GM12878 (cell line): Measurements from ENCODE around the gene RSPH10B2. TPM values are rescaled to one million over a fixed set of nuclear protein-coding genes. Genes with fewer than 3 reads are reported as not detected.

ENCODE experiments used
- ASH2L ChIP-seq: fragments of 300-600, 200-600 bp; sonication (generic); IDR thresholded peaks from 2 replicates; pipeline ENCODE4 v1.6.1; 2017; ENCODE audit warnings: low read depth, mild to moderate bottlenecking, borderline replicate concordance
- BACH1 ChIP-seq: fragments of 450-650 bp; IDR thresholded peaks from 2 replicates; pipeline ENCODE4 v1.6.1; 2017; ENCODE audit warnings: mild to moderate bottlenecking, borderline replicate concordance
- CEBPB ChIP-seq, 2 experiments: fragments of 150-350 bp in 1 of 2; IDR thresholded peaks; 2 replicates each; pipeline ENCODE4 v1.6.1; 2012 to 2014; ENCODE audit warnings: low read depth in 2 of 2, low read length in 2 of 2, borderline replicate concordance in 1 of 2, inconsistent platforms in 1 of 2
- EP300 ChIP-seq, 2 experiments: fragments of 150-350 bp in 1 of 2; IDR thresholded peaks; 2 replicates each; pipeline ENCODE4 v1.6.1; 2011 to 2012; ENCODE audit warnings: low read depth in 2 of 2, low read length in 2 of 2, borderline replicate concordance in 1 of 2, improper control_type of control experiment in 1 of 2, inconsistent platforms in 1 of 2; ENCODE audit not compliant: control insufficient read depth in 1 of 2
- ETV6 ChIP-seq, 2 experiments: fragments of 450-650 bp in 1 of 2; IDR thresholded peaks in 1 of 2; conservative IDR thresholded peaks in 1 of 2; 2 replicates each; pipeline ENCODE4 v1.6.1; 2014; ENCODE audit warnings: antibody characterized with exemption in 1 of 2, borderline replicate concordance in 1 of 2, low read depth in 1 of 2, mild to moderate bottlenecking in 1 of 2, moderate library complexity in 1 of 2
- FOS ChIP-seq: IDR thresholded peaks from 3 replicates; pipeline ENCODE4 v1.6.1; 2011; ENCODE audit warnings: borderline replicate concordance; ENCODE audit not compliant: insufficient read length; ENCODE audit errors: extremely low read depth
- HDAC6 ChIP-seq: fragments of 200-600 bp; sonication (generic); IDR thresholded peaks from one replicate; pipeline ENCODE4 v1.8.0; 2017; ENCODE audit warnings: antibody characterized with exemption; ENCODE audit not compliant: unreplicated experiment
- JUNB ChIP-seq: IDR thresholded peaks from 2 replicates; pipeline ENCODE4 v1.6.1; 2016; ENCODE audit warnings: antibody characterized with exemption, mild to moderate bottlenecking
- MTA3 ChIP-seq: IDR thresholded peaks from 2 replicates; pipeline ENCODE4 v1.6.1; 2012; ENCODE audit warnings: low read length, inconsistent platforms, borderline replicate concordance
- MXI1 ChIP-seq: fragments of 150-350 bp; IDR thresholded peaks from 2 replicates; pipeline ENCODE4 v1.6.1; 2011; ENCODE audit warnings: low read depth, mild to moderate bottlenecking, inconsistent platforms, low read length, improper control_type of control experiment
- NR2F1 ChIP-seq: fragments of 450-650 bp; conservative IDR thresholded peaks from 2 replicates; pipeline ENCODE4 v1.6.1; 2017; ENCODE audit warnings: mild to moderate bottlenecking
- NRF1 ChIP-seq: conservative IDR thresholded peaks from 2 replicates; pipeline ENCODE4 v1.6.1; 2011; ENCODE audit warnings: mild to moderate bottlenecking, low read depth, low read length, improper control_type of control experiment
- POLR2A ChIP-seq: IDR thresholded peaks from 2 replicates; pipeline ENCODE4 v1.6.1; 2011; ENCODE audit warnings: low read depth, mild to moderate bottlenecking, low read length
- POLR2AphosphoS5 ChIP-seq: IDR thresholded peaks from 2 replicates; pipeline ENCODE4 v1.6.1; 2011; ENCODE audit warnings: mild to moderate bottlenecking, low read length, inconsistent platforms
- POU2F2 ChIP-seq: IDR thresholded peaks from 3 replicates; pipeline ENCODE4 v1.6.1; 2011; ENCODE audit warnings: low read depth, mild to moderate bottlenecking, low read length, borderline replicate concordance
- RBBP5 ChIP-seq: fragments of 200-600 bp; sonication (generic); conservative IDR thresholded peaks from 2 replicates; pipeline ENCODE4 v1.6.1; 2016
- RELA ChIP-seq: fragments of 450-650 bp; IDR thresholded peaks from 2 replicates; pipeline ENCODE4 v1.8.0; 2014; ENCODE audit warnings: borderline replicate concordance; ENCODE audit not compliant: partially characterized antibody
- SMARCA5 ChIP-seq: fragments of 450-650 bp; IDR thresholded peaks from 2 replicates; pipeline ENCODE4 v1.6.1; 2017; ENCODE audit warnings: mild to moderate bottlenecking
- TAF1 ChIP-seq: IDR thresholded peaks from 2 replicates; pipeline ENCODE4 v1.6.1; 2011; ENCODE audit warnings: mild to moderate bottlenecking, low read depth, low read length, borderline replicate concordance
- TBL1XR1 ChIP-seq: IDR thresholded peaks from 2 replicates; pipeline ENCODE4 v1.6.1; 2012; ENCODE audit warnings: low read depth, low read length, improper control_type of control experiment
- ZNF217 ChIP-seq: fragments of 450-650 bp; IDR thresholded peaks from 2 replicates; pipeline ENCODE4 v1.6.1; 2017; ENCODE audit warnings: antibody characterized with exemption, mild to moderate bottlenecking
- polyA plus RNA-seq, 11 experiments: library from polyadenylated mRNA; depleted of rRNA in 4 of 11; unstranded in 6 of 11; stranded (reverse) in 5 of 11; fragments of >200 nt; fragmentation: Nextera tagmentation in 4 of 11; fragmentation: Illumina TruSeq in 1 of 11; extraction: Ambion mirVana in 4 of 11; extraction: Trizol in 1 of 11; gene quantifications; 1 replicate in 1 of 11; 2 replicates in 10 of 11; pipeline versions ENCODE4 v1.2.1 to v1.2.3, GENCODE V29; 2011 to 2016; ENCODE audit warnings: inconsistent platforms in 2 of 11, missing spikeins in 2 of 11, low read depth in 1 of 11
- total RNA-seq, 4 experiments: library from RNA; depleted of rRNA in 3 of 4; stranded (reverse); fragments of >200 nt in 3 of 4; fragmentation: Illumina TruSeq in 1 of 4; extraction: Trizol in 1 of 4; gene quantifications; 2 replicates each; pipeline versions ENCODE4 v1.2.1 to v1.2.3, GENCODE V29; 2013 to 2021
- TF ChIP-seq, protein P1 (sequence below): fragments of 450-650 bp; IDR thresholded peaks from 2 replicates; pipeline ENCODE4 v1.6.1; 2017; ENCODE audit warnings: mild to moderate bottlenecking, moderate library complexity
- TF ChIP-seq, protein P2 (sequence below): fragments of 450-650 bp; IDR thresholded peaks from 2 replicates; pipeline ENCODE4 v1.6.1; 2017; ENCODE audit warnings: mild to moderate bottlenecking
- TF ChIP-seq, protein P3 (sequence below): IDR thresholded peaks from 2 replicates; pipeline ENCODE4 v1.6.1; 2011; ENCODE audit warnings: borderline replicate concordance, low read depth, mild to moderate bottlenecking, moderate library complexity, mixed read lengths, low read length; ENCODE audit not compliant: insufficient read depth; ENCODE audit errors: extremely low read length

The RSPH10B2 gene
- total and polyA plus RNA-seq, 10 of the 15 experiments (the other 5 are each of a cell fraction or from before 2014, with no cell fraction given), result 0.04 to 0.34 (median 0.18) TPM; not detected in 3

DNA sequence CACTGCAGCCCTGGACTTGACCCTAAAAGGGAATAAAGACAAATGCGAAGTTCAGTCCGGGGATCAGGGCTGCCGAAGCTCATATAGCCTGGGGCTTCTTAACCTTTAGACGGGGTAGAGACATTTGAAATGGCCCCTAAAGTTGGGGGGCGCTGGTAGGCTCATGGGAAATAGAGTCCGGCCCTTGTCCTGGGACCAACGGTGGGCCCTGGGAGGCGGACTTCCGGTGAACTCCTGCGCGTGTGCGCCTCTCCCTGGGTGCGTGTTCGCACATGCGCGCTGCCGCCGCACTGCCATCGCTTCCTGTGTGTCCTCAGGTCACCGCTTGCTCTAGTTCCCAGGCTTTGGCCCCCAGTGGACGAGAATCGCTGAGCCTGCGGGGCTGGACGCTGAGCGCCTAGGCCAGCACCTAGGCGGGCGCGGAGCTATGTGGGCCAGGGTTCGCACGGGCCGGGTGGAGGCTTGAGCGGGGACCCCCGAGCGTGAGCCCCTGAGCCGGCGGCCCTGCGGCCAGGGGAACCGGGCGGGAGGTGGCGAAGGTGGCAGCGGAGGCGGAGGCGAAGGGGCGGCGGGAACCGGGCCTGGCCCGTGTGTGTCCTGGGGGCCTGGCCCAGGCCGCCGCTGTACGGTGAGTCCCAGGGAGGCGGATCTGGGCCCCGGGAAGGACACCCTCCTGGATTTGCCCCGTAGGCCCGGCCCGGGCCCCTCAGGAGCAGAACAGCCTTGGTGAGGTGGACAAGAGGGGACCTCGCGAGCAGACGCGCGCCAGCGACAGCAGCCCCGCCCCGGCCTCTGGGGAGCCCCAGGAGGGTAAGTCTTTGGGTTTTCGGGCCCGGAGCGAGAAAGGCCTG, 24.2 kb upstream of the RSPH10B2 start (continued):
- TF ChIP-seq, protein P1, sequence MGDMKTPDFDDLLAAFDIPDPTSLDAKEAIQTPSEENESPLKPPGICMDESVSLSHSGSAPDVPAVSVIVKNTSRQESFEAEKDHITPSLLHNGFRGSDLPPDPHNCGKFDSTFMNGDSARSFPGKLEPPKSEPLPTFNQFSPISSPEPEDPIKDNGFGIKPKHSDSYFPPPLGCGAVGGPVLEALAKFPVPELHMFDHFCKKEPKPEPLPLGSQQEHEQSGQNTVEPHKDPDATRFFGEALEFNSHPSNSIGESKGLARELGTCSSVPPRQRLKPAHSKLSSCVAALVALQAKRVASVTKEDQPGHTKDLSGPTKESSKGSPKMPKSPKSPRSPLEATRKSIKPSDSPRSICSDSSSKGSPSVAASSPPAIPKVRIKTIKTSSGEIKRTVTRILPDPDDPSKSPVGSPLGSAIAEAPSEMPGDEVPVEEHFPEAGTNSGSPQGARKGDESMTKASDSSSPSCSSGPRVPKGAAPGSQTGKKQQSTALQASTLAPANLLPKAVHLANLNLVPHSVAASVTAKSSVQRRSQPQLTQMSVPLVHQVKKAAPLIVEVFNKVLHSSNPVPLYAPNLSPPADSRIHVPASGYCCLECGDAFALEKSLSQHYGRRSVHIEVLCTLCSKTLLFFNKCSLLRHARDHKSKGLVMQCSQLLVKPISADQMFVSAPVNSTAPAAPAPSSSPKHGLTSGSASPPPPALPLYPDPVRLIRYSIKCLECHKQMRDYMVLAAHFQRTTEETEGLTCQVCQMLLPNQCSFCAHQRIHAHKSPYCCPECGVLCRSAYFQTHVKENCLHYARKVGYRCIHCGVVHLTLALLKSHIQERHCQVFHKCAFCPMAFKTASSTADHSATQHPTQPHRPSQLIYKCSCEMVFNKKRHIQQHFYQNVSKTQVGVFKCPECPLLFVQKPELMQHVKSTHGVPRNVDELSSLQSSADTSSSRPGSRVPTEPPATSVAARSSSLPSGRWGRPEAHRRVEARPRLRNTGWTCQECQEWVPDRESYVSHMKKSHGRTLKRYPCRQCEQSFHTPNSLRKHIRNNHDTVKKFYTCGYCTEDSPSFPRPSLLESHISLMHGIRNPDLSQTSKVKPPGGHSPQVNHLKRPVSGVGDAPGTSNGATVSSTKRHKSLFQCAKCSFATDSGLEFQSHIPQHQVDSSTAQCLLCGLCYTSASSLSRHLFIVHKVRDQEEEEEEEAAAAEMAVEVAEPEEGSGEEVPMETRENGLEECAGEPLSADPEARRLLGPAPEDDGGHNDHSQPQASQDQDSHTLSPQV, result no peak
- TF ChIP-seq MXI1, result peak; percentile 57
- peak; percentile 94 for TF ChIP-seq POLR2A
- no peak for TF ChIP-seq MTA3
- TF ChIP-seq ETV6 (conservative IDR thresholded peaks at IDR 0.05 in 1 of 2, IDR thresholded peaks at IDR 0.05 in 1 of 2; ENCODE audit: borderline replicate concordance in 1 of 2, low read depth in 1 of 2), result no peak
- TF ChIP-seq POU2F2, result no peak
- no peak for TF ChIP-seq TAF1
- TF ChIP-seq SMARCA5, result peak; percentile 63
- TF ChIP-seq EP300 (IDR thresholded peaks at IDR 0.05; ENCODE audit: borderline replicate concordance in 1 of 2, control insufficient read depth in 1 of 2, low read depth in 2 of 2, low read length in 2 of 2), result no peak; a peak in 1 of 4 replicates
- no peak; the same call in 1 of the 2 replicates for TF ChIP-seq TBL1XR1
- peak; percentile 11 for TF ChIP-seq RELA
- 0 out of 2 replicates have a peak, but pooled peaks have one; percentile 44 for TF ChIP-seq BACH1
- TF ChIP-seq ASH2L, result no peak
- peak; percentile 86; the same call in 1 of the 2 replicates for TF ChIP-seq POLR2AphosphoS5
- TF ChIP-seq CEBPB (IDR thresholded peaks at IDR 0.05; ENCODE audit: borderline replicate concordance in 1 of 2, low read depth in 2 of 2, low read length in 2 of 2), result no peak
- TF ChIP-seq, protein P2, sequence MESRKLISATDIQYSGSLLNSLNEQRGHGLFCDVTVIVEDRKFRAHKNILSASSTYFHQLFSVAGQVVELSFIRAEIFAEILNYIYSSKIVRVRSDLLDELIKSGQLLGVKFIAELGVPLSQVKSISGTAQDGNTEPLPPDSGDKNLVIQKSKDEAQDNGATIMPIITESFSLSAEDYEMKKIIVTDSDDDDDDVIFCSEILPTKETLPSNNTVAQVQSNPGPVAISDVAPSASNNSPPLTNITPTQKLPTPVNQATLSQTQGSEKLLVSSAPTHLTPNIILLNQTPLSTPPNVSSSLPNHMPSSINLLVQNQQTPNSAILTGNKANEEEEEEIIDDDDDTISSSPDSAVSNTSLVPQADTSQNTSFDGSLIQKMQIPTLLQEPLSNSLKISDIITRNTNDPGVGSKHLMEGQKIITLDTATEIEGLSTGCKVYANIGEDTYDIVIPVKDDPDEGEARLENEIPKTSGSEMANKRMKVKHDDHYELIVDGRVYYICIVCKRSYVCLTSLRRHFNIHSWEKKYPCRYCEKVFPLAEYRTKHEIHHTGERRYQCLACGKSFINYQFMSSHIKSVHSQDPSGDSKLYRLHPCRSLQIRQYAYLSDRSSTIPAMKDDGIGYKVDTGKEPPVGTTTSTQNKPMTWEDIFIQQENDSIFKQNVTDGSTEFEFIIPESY, result no peak
- no peak for TF ChIP-seq RBBP5
- peak; percentile 85 for TF ChIP-seq NRF1
- TF ChIP-seq FOS, result no peak
- peak; percentile 81 for TF ChIP-seq NR2F1
- TF ChIP-seq, protein P3, sequence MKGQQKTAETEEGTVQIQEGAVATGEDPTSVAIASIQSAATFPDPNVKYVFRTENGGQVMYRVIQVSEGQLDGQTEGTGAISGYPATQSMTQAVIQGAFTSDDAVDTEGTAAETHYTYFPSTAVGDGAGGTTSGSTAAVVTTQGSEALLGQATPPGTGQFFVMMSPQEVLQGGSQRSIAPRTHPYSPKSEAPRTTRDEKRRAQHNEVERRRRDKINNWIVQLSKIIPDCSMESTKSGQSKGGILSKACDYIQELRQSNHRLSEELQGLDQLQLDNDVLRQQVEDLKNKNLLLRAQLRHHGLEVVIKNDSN, result no peak
- TF ChIP-seq JUNB, result peak; percentile 99
- TF ChIP-seq ZNF217, result no peak
- TF ChIP-seq HDAC6, result no peak
